Panc1 (cell line): Measurements from ENCODE around the gene RNGTT. TPM values are rescaled to one million over a fixed set of nuclear protein-coding genes. Genes with fewer than 3 reads are reported as not detected.

Source experiments
- ATAC-seq: fragments of 200-7000 bp; cut with Tn5 transposase; 2 replicates; pipeline ENCODE4 v1.9.1; 2020; ENCODE audit warnings: mild to moderate bottlenecking, moderate library complexity
- BruUV-seq: library from RNA; stranded (reverse); fragments of 400-500 nt; replicated peaks from 2 replicates; lab custom pipeline; 2021; lab: Mats Ljungman, UMichigan
- CTCF ChIA-PET: fragments of 300-600 bp; sonication (Branson Sonifier 250); formaldehyde crosslinking; loops from one replicate; lab custom pipeline; 2022; ENCODE audit warnings: antibody characterized with exemption; lab: Charles Lee
- POLR2A ChIA-PET: fragments of 300-600 bp; sonication (Branson Sonifier 250); formaldehyde crosslinking; loops from one replicate; lab custom pipeline; 2022; ENCODE audit warnings: antibody characterized with exemption; lab: Charles Lee
- DNase-seq: peaks from one replicate; pipeline ENCODE4 v3.0.0-alpha.2; 2010; ENCODE audit warnings: low read depth, low spot score
- H3K27ac ChIP-seq: 2 replicates; pipeline ENCODE4 v1.5.1; 2011; ENCODE audit warnings: mild to moderate bottlenecking, low read length, inconsistent platforms
- H3K27me3 ChIP-seq: fragments of 200-500 bp; sonication (Bioruptor generic); 2 replicates; pipeline ENCODE4 v1.6.0; 2014; ENCODE audit warnings: low read length, inconsistent platforms; ENCODE audit not compliant: control insufficient read depth, insufficient read depth
- H3K36me3 ChIP-seq: fragments of 200-500 bp; sonication (Bioruptor generic); 2 replicates; pipeline ENCODE4 v1.5.1; 2014; ENCODE audit warnings: inconsistent platforms, mild to moderate bottlenecking, low read length, moderate library complexity; ENCODE audit not compliant: control insufficient read depth, insufficient read depth
- H3K4me1 ChIP-seq: 2 replicates; pipeline ENCODE4 v1.5.1; 2011; ENCODE audit warnings: inconsistent platforms, mild to moderate bottlenecking, low read length, moderate library complexity; ENCODE audit not compliant: control insufficient read depth, insufficient read depth
- H3K4me3 ChIP-seq, 2 experiments: 2 replicates each; pipeline ENCODE4 v1.5.1; 2011 to 2012; ENCODE audit warnings: low read depth in 2 of 2, low read length in 2 of 2, mild to moderate bottlenecking in 2 of 2, inconsistent platforms in 1 of 2, moderate library complexity in 1 of 2
- H3K9me3 ChIP-seq: fragments of 200-500 bp; sonication (Bioruptor generic); 2 replicates; pipeline ENCODE4 v1.5.1; 2014; ENCODE audit warnings: low read depth, mild to moderate bottlenecking, inconsistent platforms, low read length, moderate library complexity; ENCODE audit not compliant: control insufficient read depth, insufficient read depth
- CTCF ChIP-seq: fragments of 450-650 bp; IDR thresholded peaks from 2 replicates; pipeline ENCODE4 v1.5.1; 2017; ENCODE audit warnings: mild to moderate bottlenecking
- POLR2AphosphoS5 ChIP-seq: IDR thresholded peaks from 2 replicates; pipeline ENCODE4 v1.6.1; 2012; ENCODE audit warnings: mild to moderate bottlenecking, low read depth, low read length, moderate library complexity
- REST ChIP-seq, 2 experiments: IDR thresholded peaks; 2 replicates each; pipeline ENCODE4 v1.6.1; 2011 to 2012; ENCODE audit warnings: low read depth in 2 of 2, control low read depth in 1 of 2, low read length in 1 of 2, mild to moderate bottlenecking in 1 of 2, moderate library complexity in 1 of 2; ENCODE audit not compliant: insufficient read depth in 1 of 2
- SIN3A ChIP-seq: IDR thresholded peaks from 2 replicates; pipeline ENCODE4 v1.6.1; 2012; ENCODE audit warnings: low read depth, mild to moderate bottlenecking, low read length, moderate library complexity, borderline replicate concordance; ENCODE audit not compliant: insufficient read depth
- TCF7L2 ChIP-seq: IDR thresholded peaks from 2 replicates; pipeline ENCODE4 v1.6.1; 2011; ENCODE audit warnings: mild to moderate bottlenecking, low read depth, low read length, inconsistent platforms
- in situ Hi-C: cut with HindIII; loops from 2 replicates; pipeline ENCODE4 v1.10.0; 2016; ENCODE audit warnings: low sequenced_read_pairs, low pct_unique_long_range_greater_than_20kb
- intact Hi-C: fragments of 100-400 bp; cut with micrococcal nuclease; formaldehyde crosslinking; loops from one replicate; pipeline ENCODE4 v1.10.0; 2022; ENCODE audit not compliant: unreplicated experiment
- total RNA-seq: library from RNA; stranded (reverse); gene quantifications from one replicate; pipeline ENCODE4 v1.2.1, GENCODE V29; 2021; ENCODE audit not compliant: unreplicated experiment

Gene RNGTT
- total RNA-seq, 1 experiment from 2014 or later = 21.2 TPM

- no TSS peak for BruUV-seq
- TF ChIP-seq TCF7L2 (no peak), POLR2AphosphoS5 (no peak), CTCF (no peak), REST (IDR thresholded peaks at IDR 0.05; ENCODE audit: insufficient read depth in 1 of 2, low read depth in 2 of 2, low read length in 1 of 2) (no peak), SIN3A (no peak)
- Histone ChIP-seq H3K36me3 (no peaks in the 10 kb centered on the region), H3K9me3 (no peaks in the 10 kb centered on the region), H3K4me1 (no peaks in the 10 kb centered on the region), H3K27me3 (no peaks in the 10 kb centered on the region), H3K4me3 (no peak overlapping the region), H3K27ac (no peak overlapping the region)
- ChIA-PET POLR2A (no interaction called here), CTCF (interaction anchor here (0.5 kb wide), 1 partner anchor 507 kb away, joined by 3 read pairs; no protein-coding TSS in a partner anchor)
- DNase-seq (no peak), ATAC-seq (no peak)
- intact Hi-C loops (no loop called here), in situ Hi-C loops (no loop called here)
Measured at GRCh38 chr6:88637761-88638545, 325.5 kb downstream of the RNGTT start.

GRCh38 chr6:88636871-88637270 is 326.5 kb downstream of the RNGTT start:
- ATAC-seq = no peak
- BruUV-seq = no TSS peak
- in situ Hi-C loops = no loop called here

More at GRCh38 chr6:88636871-88637270, 326.5 kb downstream of the RNGTT start:
- no peaks in the 10 kb centered on the region for H3K9me3 ChIP-seq
- H3K4me1 ChIP-seq = no peaks in the 10 kb centered on the region
- H3K27ac ChIP-seq = no peak overlapping the region
- intact Hi-C loops = no loop called here
- ChIA-PET POLR2A (no interaction called here), CTCF (no interaction called here)
- no peak for TF ChIP-seq CTCF
- H3K36me3 ChIP-seq = no peaks in the 10 kb centered on the region
- no peaks in the 10 kb centered on the region for H3K27me3 ChIP-seq
- H3K4me3 ChIP-seq = no peak overlapping the region
- no peak for DNase-seq
